ENCODE measurements around the gene RAB4A.

DNA sequence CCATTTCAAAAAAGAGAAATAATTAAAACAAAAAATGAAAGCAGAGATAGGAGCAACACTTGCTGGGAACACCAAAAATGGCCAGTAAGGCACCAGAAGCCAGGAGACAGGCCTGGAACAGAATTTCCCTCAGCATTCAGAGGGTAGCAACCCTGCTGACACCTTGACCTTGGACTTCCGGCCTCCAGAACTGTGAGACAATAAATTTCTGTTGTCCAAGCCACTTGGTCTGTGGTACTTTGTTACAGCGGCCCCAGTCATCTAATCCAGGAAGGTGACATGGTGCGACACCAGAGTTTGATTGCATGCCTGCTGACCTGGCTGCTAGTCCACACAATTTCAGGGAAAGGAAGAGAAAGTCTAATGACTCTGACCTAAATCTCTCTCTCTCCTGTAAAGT is 10.6 kb upstream of the RAB4A start:
- TF ChIP-seq, protein P1, sequence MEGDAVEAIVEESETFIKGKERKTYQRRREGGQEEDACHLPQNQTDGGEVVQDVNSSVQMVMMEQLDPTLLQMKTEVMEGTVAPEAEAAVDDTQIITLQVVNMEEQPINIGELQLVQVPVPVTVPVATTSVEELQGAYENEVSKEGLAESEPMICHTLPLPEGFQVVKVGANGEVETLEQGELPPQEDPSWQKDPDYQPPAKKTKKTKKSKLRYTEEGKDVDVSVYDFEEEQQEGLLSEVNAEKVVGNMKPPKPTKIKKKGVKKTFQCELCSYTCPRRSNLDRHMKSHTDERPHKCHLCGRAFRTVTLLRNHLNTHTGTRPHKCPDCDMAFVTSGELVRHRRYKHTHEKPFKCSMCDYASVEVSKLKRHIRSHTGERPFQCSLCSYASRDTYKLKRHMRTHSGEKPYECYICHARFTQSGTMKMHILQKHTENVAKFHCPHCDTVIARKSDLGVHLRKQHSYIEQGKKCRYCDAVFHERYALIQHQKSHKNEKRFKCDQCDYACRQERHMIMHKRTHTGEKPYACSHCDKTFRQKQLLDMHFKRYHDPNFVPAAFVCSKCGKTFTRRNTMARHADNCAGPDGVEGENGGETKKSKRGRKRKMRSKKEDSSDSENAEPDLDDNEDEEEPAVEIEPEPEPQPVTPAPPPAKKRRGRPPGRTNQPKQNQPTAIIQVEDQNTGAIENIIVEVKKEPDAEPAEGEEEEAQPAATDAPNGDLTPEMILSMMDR (IDR thresholded peaks at IDR 0.05): no peak
- no peak for TF ChIP-seq EP300 (IDR thresholded peaks at IDR 0.05)
